ENCODE results near the gene UBN1.

UBN1 gene

GRCh38 chr16:4868026-4868425, 20.7 kb downstream of the UBN1 start:
- H3K27ac ChIP-seq (ENCODE audit: low read depth, low read length) = no peak overlapping the region
- H3F3A ChIP-seq (ENCODE audit: insufficient read depth) = no peaks in the 10 kb centered on the region
- peaks cover 5% of the 10 kb centered on the region; the same call in 1 of the 2 replicates for H3K36me3 ChIP-seq (ENCODE audit: low read length)
- peaks cover 55% of the 10 kb centered on the region for H3K79me2 ChIP-seq (ENCODE audit: insufficient read depth, low read length)
- H3K9me3 ChIP-seq (ENCODE audit: insufficient read depth, low read length) = no peaks in the 10 kb centered on the region
- H3K27me3 ChIP-seq (ENCODE audit: low read length) = no peaks in the 10 kb centered on the region
- H2AFZ ChIP-seq (ENCODE audit: low read depth, low read length, severe bottlenecking) = no peak overlapping the region
- no peaks in the 10 kb centered on the region for H4K20me1 ChIP-seq (ENCODE audit: low read depth, low read length)
- no peaks in the 10 kb centered on the region for H3K9me2 ChIP-seq (replicated peaks; ENCODE audit: insufficient read depth, low read length)
- no peak overlapping the region for H3K9ac ChIP-seq (ENCODE audit: low read length)
- H3K4me2 ChIP-seq (ENCODE audit: low read depth, low read length, poor library complexity, severe bottlenecking) = no peak overlapping the region
- no peak for TF ChIP-seq EZH2phosphoT487 (conservative IDR thresholded peaks at IDR 0.05; ENCODE audit: low read length)
- no peak for TF ChIP-seq CTCF (IDR thresholded peaks at IDR 0.05; ENCODE audit: insufficient read depth, low read length, poor library complexity, severe bottlenecking)
- H3K4me3 ChIP-seq (ENCODE audit: insufficient read depth, low read length, poor library complexity, severe bottlenecking) = no peak overlapping the region

DNA sequence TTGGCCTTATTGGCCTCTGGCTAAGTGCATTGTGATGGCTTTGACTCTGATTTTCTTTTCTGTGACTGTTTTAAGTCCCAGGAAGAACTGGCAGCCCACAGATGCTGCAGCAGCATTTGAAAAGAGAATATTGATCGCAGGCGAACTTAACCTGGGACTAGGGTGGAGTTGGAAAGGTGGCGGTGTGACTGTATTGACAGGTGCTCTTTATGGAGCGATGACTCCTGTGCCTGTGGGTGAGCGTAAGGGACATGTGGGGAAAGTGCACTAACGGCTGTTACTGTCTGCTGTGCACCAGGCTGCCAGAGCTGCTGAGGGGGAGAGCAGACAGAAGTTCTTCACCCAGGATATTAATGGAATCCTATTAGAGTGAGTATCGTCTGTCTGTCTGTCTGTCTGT, 21.3 kb downstream of the UBN1 start:
- H4K20me1 ChIP-seq (ENCODE audit: low read depth, low read length) = no peaks in the 10 kb centered on the region
- no peak overlapping the region for H3K9ac ChIP-seq (ENCODE audit: low read length)
- no peaks in the 10 kb centered on the region for H3K9me2 ChIP-seq (replicated peaks; ENCODE audit: insufficient read depth, low read length)
- H2AFZ ChIP-seq (ENCODE audit: low read depth, low read length, severe bottlenecking) = no peak overlapping the region
- peaks cover 5% of the 10 kb centered on the region; the same call in 1 of the 2 replicates for H3K36me3 ChIP-seq (ENCODE audit: low read length)
- no peak overlapping the region for H3K4me2 ChIP-seq (ENCODE audit: low read depth, low read length, poor library complexity, severe bottlenecking)
- TF ChIP-seq CTCF (IDR thresholded peaks at IDR 0.05; ENCODE audit: insufficient read depth, low read length, poor library complexity, severe bottlenecking) (no peak), EZH2phosphoT487 (conservative IDR thresholded peaks at IDR 0.05; ENCODE audit: low read length) (no peak)
- H3K79me2 ChIP-seq (ENCODE audit: insufficient read depth, low read length) = peaks cover 50% of the 10 kb centered on the region
- no peak overlapping the region for H3K27ac ChIP-seq (ENCODE audit: low read depth, low read length)
- no peak overlapping the region for H3K4me3 ChIP-seq (ENCODE audit: insufficient read depth, low read length, poor library complexity, severe bottlenecking)
- H3K27me3 ChIP-seq (ENCODE audit: low read length) = no peaks in the 10 kb centered on the region
- no peaks in the 10 kb centered on the region for H3K9me3 ChIP-seq (ENCODE audit: insufficient read depth, low read length)
- no peaks in the 10 kb centered on the region for H3F3A ChIP-seq (ENCODE audit: insufficient read depth)

- H3K36me3 ChIP-seq (ENCODE audit: low read length) = peaks cover 4% of the 10 kb centered on the region; the same call in 1 of the 2 replicates
- no peak overlapping the region for H3K27ac ChIP-seq (ENCODE audit: low read depth, low read length)
- H3K4me2 ChIP-seq (ENCODE audit: low read depth, low read length, poor library complexity, severe bottlenecking) = no peak overlapping the region
- no peaks in the 10 kb centered on the region for H3K9me3 ChIP-seq (ENCODE audit: insufficient read depth, low read length)
- peaks cover 43% of the 10 kb centered on the region for H3K79me2 ChIP-seq (ENCODE audit: insufficient read depth, low read length)
- no peak overlapping the region for H3K4me3 ChIP-seq (ENCODE audit: insufficient read depth, low read length, poor library complexity, severe bottlenecking)
- no peak for TF ChIP-seq CTCF (IDR thresholded peaks at IDR 0.05; ENCODE audit: insufficient read depth, low read length, poor library complexity, severe bottlenecking)
- no peak for TF ChIP-seq EZH2phosphoT487 (conservative IDR thresholded peaks at IDR 0.05; ENCODE audit: low read length)
- no peak overlapping the region for H3K9ac ChIP-seq (ENCODE audit: low read length)
- H2AFZ ChIP-seq (ENCODE audit: low read depth, low read length, severe bottlenecking) = no peak overlapping the region
- no peaks in the 10 kb centered on the region for H3K9me2 ChIP-seq (replicated peaks; ENCODE audit: insufficient read depth, low read length)
- no peaks in the 10 kb centered on the region for H4K20me1 ChIP-seq (ENCODE audit: low read depth, low read length)
- no peaks in the 10 kb centered on the region for H3F3A ChIP-seq (ENCODE audit: insufficient read depth)
- H3K27me3 ChIP-seq (ENCODE audit: low read length) = no peaks in the 10 kb centered on the region
Observed at GRCh38 chr16:4869147-4869805, 22.0 kb downstream of the UBN1 start.

Measured in SU-DHL-6 (cell line).